NK-92 (cell line): Measurements from ENCODE around the gene C11orf58.

Experiments used
- DNase-seq: peaks from one replicate; lab custom pipeline; 2025; ENCODE audit not compliant: unreplicated experiment; lab: John Stamatoyannopoulos, UW

The C11orf58 gene

GRCh38 chr11:16767137-16767536 is 28.7 kb downstream of the C11orf58 start:
- DNase-seq = no peak

- DNase-seq = no peak
Observed at GRCh38 chr11:16767957-16768356, 29.5 kb downstream of the C11orf58 start.

DNA sequence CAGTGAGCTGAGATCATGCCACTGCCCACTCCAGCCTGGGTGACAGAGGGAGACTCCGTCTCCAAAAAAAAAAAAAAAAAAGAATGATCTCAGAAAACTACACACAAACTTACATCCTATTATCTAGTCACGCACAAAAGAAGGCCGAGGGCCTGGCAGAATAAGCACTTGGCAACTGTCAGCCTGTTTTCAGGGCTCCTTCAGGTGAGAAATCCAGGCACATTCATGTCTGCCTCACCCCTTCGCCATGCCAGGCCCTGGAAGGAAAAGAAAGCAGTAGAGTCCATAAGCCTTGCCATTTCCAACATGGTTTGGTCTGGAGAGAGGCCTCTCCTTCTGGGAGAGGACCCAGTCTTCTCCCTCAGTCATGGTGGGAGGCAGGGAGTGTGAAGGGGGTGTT is 30.9 kb downstream of the C11orf58 start:
- no peak for DNase-seq

DNA sequence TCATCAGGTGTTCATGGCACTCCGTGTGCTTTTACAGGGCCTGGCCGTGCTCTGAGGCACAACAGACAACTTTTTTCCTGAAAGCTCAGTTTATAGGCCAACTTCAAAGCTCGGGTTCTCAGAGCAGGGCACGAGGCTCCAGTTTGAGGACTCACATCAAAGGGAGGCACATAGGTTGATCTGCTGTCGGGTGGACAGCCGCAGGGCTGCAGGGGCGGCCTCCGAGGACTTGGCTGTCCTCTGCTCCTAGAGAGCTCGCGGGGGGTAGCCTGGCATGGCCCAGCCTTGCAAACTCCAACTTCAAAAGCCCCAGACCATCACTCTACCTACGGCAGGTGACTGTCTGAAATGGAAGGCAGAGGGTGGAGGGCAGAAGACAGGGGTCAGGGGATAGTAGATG is 31.6 kb downstream of the C11orf58 start:
- DNase-seq = no peak

DNA sequence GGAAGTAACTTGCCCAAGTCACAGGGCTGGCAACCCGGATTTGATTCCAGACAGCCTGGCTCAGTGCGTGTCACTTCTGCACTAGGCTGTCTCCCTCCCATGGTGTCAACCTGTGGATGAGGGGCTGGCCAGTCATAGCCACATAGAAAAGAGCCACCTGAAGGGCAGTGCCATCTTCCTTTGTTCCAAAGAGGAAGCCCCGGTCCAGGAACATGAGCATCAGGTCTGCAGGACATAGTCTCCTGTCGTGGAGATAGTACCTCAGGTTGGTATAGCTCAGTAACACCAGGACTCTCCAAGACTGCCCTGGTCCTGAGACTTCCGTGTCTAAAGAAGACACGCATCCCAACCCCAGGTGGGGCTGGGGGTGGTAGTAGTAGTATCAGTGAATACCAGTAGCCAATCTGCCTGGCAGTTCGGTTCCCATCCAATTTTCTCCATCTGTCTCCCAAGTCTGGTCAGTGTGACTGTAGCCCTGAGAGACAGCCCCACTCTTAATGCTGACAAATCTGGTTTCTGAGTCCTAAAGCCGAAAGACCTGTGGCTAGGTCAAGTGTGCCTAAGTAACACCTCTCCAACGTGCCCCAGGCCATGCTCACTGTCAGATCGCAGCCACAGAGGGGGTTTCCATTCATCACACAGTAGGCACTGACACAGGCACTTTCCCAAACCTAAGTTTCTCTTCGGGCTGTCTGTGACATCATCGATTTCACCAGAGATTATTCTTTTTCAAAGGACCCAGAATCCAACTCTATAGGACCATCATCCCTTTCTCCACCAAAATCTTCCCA is 33.1 kb downstream of the C11orf58 start:
- DNase-seq = no peak

DNA sequence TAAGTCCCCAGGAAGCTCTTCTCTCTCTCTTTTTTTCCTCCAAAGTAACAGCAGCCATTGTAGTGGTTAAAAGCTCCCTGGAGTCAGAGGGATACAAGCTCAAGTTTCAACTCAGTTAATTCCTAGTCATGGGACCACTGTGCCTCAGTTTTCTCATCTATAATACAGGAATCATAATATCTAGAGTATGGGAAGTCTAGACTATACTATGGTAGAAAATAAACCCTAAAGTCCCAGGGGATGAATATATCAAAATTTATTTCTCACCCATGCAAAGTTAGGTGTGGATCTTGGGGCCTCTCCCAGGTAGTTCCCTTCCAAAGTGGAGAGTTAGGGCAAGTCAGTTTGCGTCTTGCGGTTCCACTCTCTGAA is 33.7 kb downstream of the C11orf58 start:
- DNase-seq = no peak

GRCh38 chr11:16773981-16774935 is 35.8 kb downstream of the C11orf58 start:
- DNase-seq = no peak

DNA sequence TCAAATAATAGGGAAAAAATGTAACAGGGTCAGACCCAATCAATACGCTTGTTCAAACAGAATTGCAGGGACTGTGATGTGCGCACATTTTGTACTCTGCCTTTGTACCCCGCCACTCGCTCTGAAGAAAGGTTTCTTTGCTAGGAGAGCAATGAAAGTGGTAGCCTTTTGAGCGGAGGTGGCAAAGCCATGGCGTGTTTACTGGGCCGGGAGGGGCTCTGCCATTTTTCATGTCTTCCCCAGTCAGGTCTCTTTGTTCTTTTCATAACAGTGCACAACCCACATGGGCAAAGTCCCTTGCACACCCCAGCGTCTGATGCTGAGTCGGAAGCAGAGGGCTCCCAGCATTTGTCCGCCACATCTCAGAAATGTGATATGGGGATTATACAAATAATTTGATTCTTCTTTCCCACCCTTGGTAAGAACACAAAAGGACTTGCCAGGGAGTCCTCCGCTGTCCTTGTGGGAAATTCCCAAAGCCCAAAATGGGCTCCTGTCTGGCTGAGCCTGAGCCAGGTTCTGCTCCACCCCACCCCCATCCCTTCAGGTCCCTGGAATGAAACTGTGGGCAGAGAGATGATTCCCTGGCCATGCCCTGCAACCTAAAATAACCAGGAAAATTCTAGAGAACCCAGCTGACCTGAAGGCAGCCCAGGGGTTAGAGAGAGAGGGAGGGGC is 36.6 kb downstream of the C11orf58 start:
- DNase-seq = no peak

GRCh38 chr11:16775614-16776283 is 37.3 kb downstream of the C11orf58 start:
- no peak for DNase-seq

- DNase-seq = no peak
Observed at GRCh38 chr11:16776711-16777612, 38.5 kb downstream of the C11orf58 start.

GRCh38 chr11:16777613-16777975 is 39.1 kb downstream of the C11orf58 start:
- DNase-seq = no peak

- no peak for DNase-seq
Observed at GRCh38 chr11:16778286-16778685, 39.8 kb downstream of the C11orf58 start.

- no peak for DNase-seq
Observed at GRCh38 chr11:16778876-16779275, 40.4 kb downstream of the C11orf58 start.

- no peak for DNase-seq
Observed at GRCh38 chr11:16779436-16779835, 41.0 kb downstream of the C11orf58 start.

GRCh38 chr11:16780146-16780545 is 41.7 kb downstream of the C11orf58 start:
- DNase-seq = no peak

- DNase-seq = no peak
Observed at GRCh38 chr11:16780698-16781550, 42.5 kb downstream of the C11orf58 start.

DNA sequence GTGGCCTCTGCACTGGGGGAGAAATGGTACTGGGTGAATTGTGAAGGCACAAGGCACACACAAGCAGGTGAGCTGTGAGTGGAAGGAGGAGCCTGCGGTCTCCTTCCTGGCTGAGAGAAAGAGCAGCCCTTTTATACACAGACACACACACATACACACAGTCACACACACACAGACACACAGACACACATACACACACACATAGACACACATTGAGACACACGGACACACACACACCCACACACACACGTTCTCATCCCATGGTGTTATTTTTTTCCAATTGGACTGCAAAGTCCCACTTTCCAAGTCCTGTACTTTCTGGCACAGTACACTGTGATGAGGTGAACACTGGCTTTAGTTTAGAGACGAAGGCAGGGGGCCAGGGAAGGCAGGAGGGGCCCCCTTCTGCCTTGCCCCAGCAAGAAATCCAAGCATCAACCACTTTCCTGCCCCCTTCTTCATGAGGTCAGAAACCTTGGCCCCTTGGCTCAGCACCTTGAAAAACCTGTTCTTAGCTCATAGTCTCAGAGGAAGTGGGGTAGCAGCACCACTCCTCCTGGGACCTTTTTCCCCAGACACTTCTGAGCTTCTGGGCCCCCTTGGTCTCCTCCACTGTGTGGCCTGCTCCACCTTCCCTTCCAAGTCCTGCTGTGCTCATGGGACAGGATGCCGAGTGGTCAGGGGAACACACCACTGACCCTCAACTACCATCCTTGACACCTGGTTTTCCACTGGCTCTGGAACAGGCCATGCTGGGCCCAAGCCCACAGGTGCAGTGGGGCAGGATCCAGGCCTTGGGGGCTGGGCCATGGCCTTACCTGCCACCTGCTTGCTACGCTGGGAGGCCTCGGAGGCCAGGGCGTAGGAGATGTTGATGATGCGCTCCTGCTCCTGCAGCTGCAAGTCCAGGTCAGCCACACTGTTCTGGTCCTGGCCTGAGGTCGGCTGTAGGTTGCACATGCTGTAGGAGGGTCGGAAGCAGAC is 43.8 kb downstream of the C11orf58 start:
- DNase-seq = no peak

DNA sequence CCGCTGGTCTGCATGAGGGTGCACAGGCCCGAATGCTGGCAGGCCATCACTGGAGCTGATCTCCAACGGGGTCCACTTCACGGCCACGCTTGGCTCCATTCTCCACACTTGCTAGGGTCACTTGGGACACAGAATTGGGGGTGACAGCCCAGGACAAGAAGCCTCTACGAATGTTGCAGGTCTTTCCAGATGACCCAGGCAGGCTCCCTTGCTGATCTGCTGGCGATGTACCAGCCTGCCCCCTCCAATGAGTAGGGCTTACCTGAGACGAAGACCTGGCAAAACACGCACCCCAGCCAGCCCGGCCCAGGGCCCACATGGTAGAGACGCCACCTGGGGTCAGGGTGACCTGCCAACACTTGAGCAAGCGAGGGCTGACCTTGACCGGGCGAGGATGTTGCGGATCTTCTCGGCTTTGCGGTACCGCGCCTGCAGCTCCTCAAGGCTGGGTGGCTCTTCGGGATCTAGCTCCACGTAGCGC is 44.9 kb downstream of the C11orf58 start:
- no peak for DNase-seq
